Measurements from ENCODE around the gene SETBP1.

SETBP1 gene

DNA sequence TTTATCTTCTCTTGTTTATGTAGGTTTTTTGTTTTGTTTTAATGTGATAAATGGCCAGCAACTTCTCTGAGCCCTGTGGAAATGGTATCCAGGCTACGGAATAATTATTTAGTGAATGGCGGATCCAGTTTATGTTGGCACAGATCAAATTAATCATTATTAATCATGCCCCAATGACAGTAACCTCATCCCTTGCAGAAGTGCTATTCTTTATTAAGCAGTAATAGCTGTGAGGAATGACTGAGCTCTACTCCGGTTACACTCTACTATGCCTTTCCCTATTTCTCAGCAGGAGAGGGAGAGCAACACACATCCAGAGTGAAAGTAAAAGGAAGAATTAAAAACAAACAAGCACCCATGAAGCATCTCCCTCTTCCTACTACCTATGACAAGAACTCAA lies 84.8 kb downstream of the SETBP1 start:
- Histone ChIP-seq H4K20me1 (ENCODE audit: control insufficient read depth, insufficient read depth, low read depth, low read length) (no peaks in the 10 kb centered on the region), H3K36me3 (ENCODE audit: control insufficient read depth, low read length) (peaks cover 19% of the 10 kb centered on the region), H3K27me3 (ENCODE audit: control insufficient read depth, low read length) (no peaks in the 10 kb centered on the region), H3K4me3 (ENCODE audit: low read length) (no peak overlapping the region), H3K9me2 (replicated peaks; ENCODE audit: control insufficient read depth, low read length) (no peaks in the 10 kb centered on the region), H3K4me2 (ENCODE audit: low read length) (no peak overlapping the region), H3K4me1 (ENCODE audit: control insufficient read depth, low read length) (peaks cover 65% of the 10 kb centered on the region), H3K79me2 (ENCODE audit: control insufficient read depth, low read length) (peaks cover 47% of the 10 kb centered on the region), H3K9me3 (ENCODE audit: control insufficient read depth, insufficient read depth, low read length) (no peaks in the 10 kb centered on the region), H3K27ac (ENCODE audit: low read depth, low read length) (no peak overlapping the region), H3F3A (ENCODE audit: control insufficient read depth, insufficient read depth) (peaks cover 7% of the 10 kb centered on the region)
- TF ChIP-seq EZH2phosphoT487 (IDR thresholded peaks at IDR 0.05; ENCODE audit: borderline replicate concordance, low read length), result no peak
- TF ChIP-seq, protein P1, sequence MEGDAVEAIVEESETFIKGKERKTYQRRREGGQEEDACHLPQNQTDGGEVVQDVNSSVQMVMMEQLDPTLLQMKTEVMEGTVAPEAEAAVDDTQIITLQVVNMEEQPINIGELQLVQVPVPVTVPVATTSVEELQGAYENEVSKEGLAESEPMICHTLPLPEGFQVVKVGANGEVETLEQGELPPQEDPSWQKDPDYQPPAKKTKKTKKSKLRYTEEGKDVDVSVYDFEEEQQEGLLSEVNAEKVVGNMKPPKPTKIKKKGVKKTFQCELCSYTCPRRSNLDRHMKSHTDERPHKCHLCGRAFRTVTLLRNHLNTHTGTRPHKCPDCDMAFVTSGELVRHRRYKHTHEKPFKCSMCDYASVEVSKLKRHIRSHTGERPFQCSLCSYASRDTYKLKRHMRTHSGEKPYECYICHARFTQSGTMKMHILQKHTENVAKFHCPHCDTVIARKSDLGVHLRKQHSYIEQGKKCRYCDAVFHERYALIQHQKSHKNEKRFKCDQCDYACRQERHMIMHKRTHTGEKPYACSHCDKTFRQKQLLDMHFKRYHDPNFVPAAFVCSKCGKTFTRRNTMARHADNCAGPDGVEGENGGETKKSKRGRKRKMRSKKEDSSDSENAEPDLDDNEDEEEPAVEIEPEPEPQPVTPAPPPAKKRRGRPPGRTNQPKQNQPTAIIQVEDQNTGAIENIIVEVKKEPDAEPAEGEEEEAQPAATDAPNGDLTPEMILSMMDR (IDR thresholded peaks at IDR 0.05; ENCODE audit: low read depth, low read length, poor library complexity, severe bottlenecking), result no peak

DNA sequence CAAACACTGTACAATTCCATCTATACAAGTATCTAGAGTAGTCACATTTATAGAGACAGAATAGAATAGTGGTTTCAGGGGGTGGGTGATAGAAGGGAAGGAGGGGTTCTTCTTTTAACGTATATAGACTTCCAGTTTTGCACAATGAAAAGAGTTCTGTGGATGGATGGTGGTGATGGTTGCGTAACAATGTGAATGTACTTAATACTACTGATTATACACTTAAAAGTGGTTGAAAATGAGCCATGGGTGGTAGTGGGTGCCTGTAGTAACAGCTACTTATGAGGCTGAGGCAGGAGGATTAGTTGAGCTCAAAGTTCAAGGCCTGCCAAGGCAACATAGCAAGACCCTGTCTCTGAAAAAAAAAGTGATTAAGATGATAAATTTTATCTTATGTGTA lies 85.8 kb downstream of the SETBP1 start:
- Histone ChIP-seq H3K4me3 (ENCODE audit: low read length) (no peak overlapping the region), H3K79me2 (ENCODE audit: control insufficient read depth, low read length) (peaks cover 53% of the 10 kb centered on the region)

DNA sequence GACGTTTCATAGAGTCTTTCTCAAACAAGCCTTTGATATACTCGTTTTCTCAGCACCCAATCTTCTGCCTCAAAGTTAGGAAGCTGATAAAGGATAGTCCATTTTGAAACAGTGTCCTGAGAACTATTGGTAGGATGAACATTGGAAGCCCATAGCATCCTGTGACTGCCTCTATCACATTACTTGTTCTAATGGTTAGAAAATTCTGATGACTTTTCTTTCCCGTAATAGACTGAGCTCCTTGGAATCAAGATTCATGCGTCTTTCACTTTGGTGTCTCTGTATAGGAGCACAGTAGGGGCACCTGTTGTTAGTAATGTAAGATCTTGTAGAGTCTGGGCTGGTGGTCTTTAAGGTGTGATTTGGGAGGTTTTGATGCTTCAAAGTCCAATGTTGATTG lies 87.1 kb downstream of the SETBP1 start:
- no peak overlapping the region for H3K4me2 ChIP-seq (ENCODE audit: low read length)
- H3K4me3 ChIP-seq (ENCODE audit: low read length), result no peak overlapping the region
- H3K79me2 ChIP-seq (ENCODE audit: control insufficient read depth, low read length), result peaks cover 43% of the 10 kb centered on the region
- H3K4me1 ChIP-seq (ENCODE audit: control insufficient read depth, low read length), result peaks cover 63% of the 10 kb centered on the region
- no peaks in the 10 kb centered on the region for H3K27me3 ChIP-seq (ENCODE audit: control insufficient read depth, low read length)
- H3K36me3 ChIP-seq (ENCODE audit: control insufficient read depth, low read length), result peaks cover 5% of the 10 kb centered on the region
- no peaks in the 10 kb centered on the region for H3K9me2 ChIP-seq (replicated peaks; ENCODE audit: control insufficient read depth, low read length)
- no peak overlapping the region for H3K27ac ChIP-seq (ENCODE audit: low read depth, low read length)
- no peaks in the 10 kb centered on the region for H3F3A ChIP-seq (ENCODE audit: control insufficient read depth, insufficient read depth)
- no peak for TF ChIP-seq EZH2phosphoT487 (IDR thresholded peaks at IDR 0.05; ENCODE audit: borderline replicate concordance, low read length)
- no peaks in the 10 kb centered on the region for H3K9me3 ChIP-seq (ENCODE audit: control insufficient read depth, insufficient read depth, low read length)
- no peaks in the 10 kb centered on the region for H4K20me1 ChIP-seq (ENCODE audit: control insufficient read depth, insufficient read depth, low read depth, low read length)

More for the DNA sequence above, 85.8 kb downstream of the SETBP1 start:
- no peak for TF ChIP-seq EZH2phosphoT487 (IDR thresholded peaks at IDR 0.05; ENCODE audit: borderline replicate concordance, low read length)
- TF ChIP-seq, protein P1 (IDR thresholded peaks at IDR 0.05; ENCODE audit: low read depth, low read length, poor library complexity, severe bottlenecking), result no peak
- Histone ChIP-seq H3K4me1 (ENCODE audit: control insufficient read depth, low read length) (peaks cover 65% of the 10 kb centered on the region), H3K9me3 (ENCODE audit: control insufficient read depth, insufficient read depth, low read length) (no peaks in the 10 kb centered on the region), H4K20me1 (ENCODE audit: control insufficient read depth, insufficient read depth, low read depth, low read length) (no peaks in the 10 kb centered on the region), H3K27ac (ENCODE audit: low read depth, low read length) (no peak overlapping the region), H3K27me3 (ENCODE audit: control insufficient read depth, low read length) (no peaks in the 10 kb centered on the region), H3K9me2 (replicated peaks; ENCODE audit: control insufficient read depth, low read length) (no peaks in the 10 kb centered on the region), H3K36me3 (ENCODE audit: control insufficient read depth, low read length) (peaks cover 15% of the 10 kb centered on the region), H3F3A (ENCODE audit: control insufficient read depth, insufficient read depth) (no peaks in the 10 kb centered on the region), H3K4me2 (ENCODE audit: low read length) (no peak overlapping the region)

DNA sequence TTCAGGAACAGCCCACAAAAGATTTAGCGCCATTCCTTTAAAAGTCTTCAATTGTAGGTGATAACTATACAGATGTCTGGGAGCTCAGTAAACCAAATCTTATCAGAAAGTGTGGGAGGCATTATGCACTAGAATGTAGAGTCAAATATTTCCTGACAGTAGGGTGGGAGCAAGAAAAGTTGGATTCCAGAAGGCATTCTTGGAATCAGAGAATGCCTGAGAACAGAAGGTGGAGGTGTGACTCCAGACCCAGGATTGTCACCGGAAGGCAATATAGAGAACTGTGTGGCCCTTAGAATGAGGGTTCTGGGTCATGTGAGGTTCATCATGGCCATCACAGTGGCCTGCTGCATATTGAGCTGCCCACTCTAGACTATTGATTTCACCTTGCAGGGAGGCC lies 90.0 kb downstream of the SETBP1 start:
- no peak for TF ChIP-seq EZH2phosphoT487 (IDR thresholded peaks at IDR 0.05; ENCODE audit: borderline replicate concordance, low read length)
- TF ChIP-seq, protein P1 (IDR thresholded peaks at IDR 0.05; ENCODE audit: low read depth, low read length, poor library complexity, severe bottlenecking), result no peak
- Histone ChIP-seq H3K4me1 (ENCODE audit: control insufficient read depth, low read length) (peaks cover 54% of the 10 kb centered on the region), H3K4me3 (ENCODE audit: low read length) (no peak overlapping the region), H3K36me3 (ENCODE audit: control insufficient read depth, low read length) (no peaks in the 10 kb centered on the region; the same call in 1 of the 2 replicates), H3K9me3 (ENCODE audit: control insufficient read depth, insufficient read depth, low read length) (no peaks in the 10 kb centered on the region), H3K79me2 (ENCODE audit: control insufficient read depth, low read length) (peaks cover 29% of the 10 kb centered on the region), H3F3A (ENCODE audit: control insufficient read depth, insufficient read depth) (no peaks in the 10 kb centered on the region), H3K27me3 (ENCODE audit: control insufficient read depth, low read length) (no peaks in the 10 kb centered on the region), H3K27ac (ENCODE audit: low read depth, low read length) (no peak overlapping the region), H3K9me2 (replicated peaks; ENCODE audit: control insufficient read depth, low read length) (no peaks in the 10 kb centered on the region), H4K20me1 (ENCODE audit: control insufficient read depth, insufficient read depth, low read depth, low read length) (no peaks in the 10 kb centered on the region), H3K4me2 (ENCODE audit: low read length) (no peak overlapping the region)
